GM23338 (cell line): Measurements from ENCODE around the gene TAT. TPM values are rescaled to one million over a fixed set of nuclear protein-coding genes. Genes with fewer than 3 reads are reported as not detected.

Experiments
- ATAC-seq: fragments of 200-7000 bp; cut with Tn5 transposase; 3 replicates; pipeline ENCODE4 v1.9.1; 2020
- DNase-seq: peaks from one replicate; pipeline ENCODE4 v3.0.0-alpha.2; 2015; ENCODE audit warnings: low spot score
- H2AFZ ChIP-seq: fragments of 200-600 bp; sonication (generic); 2 replicates; pipeline ENCODE4 v1.8.0; 2016; ENCODE audit warnings: antibody characterized with exemption, mild to moderate bottlenecking, moderate library complexity
- H3F3A ChIP-seq: fragments of 200-600 bp; sonication (generic); replicated peaks from 2 replicates; pipeline ENCODE4 v1.8.0; 2017; ENCODE audit warnings: antibody characterized with exemption, mixed run types, low read depth
- H3K27ac ChIP-seq: fragments of 200-600 bp; sonication (generic); 2 replicates; pipeline ENCODE4 v1.6.1; 2016; ENCODE audit warnings: low read depth
- H3K27me3 ChIP-seq: fragments of 200-600 bp; sonication (generic); 2 replicates; pipeline ENCODE4 v1.8.0; 2016; ENCODE audit warnings: mild to moderate bottlenecking, mixed run types, moderate library complexity; ENCODE audit not compliant: insufficient read depth
- H3K36me3 ChIP-seq: fragments of 200-600 bp; sonication (generic); 2 replicates; pipeline ENCODE4 v1.8.0; 2016; ENCODE audit warnings: mild to moderate bottlenecking; ENCODE audit not compliant: insufficient read depth
- H3K4me1 ChIP-seq: fragments of 200-600 bp; sonication (generic); 2 replicates; pipeline ENCODE4 v1.8.0; 2016; ENCODE audit warnings: mild to moderate bottlenecking, moderate library complexity; ENCODE audit not compliant: insufficient read depth
- H3K4me2 ChIP-seq: fragments of 200-600 bp; sonication (generic); 2 replicates; pipeline ENCODE4 v1.7.1; 2017; ENCODE audit warnings: mixed run types
- H3K4me3 ChIP-seq: fragments of 200-600 bp; sonication (generic); 2 replicates; pipeline ENCODE4 v1.6.1; 2016; ENCODE audit warnings: mixed run types
- H3K79me2 ChIP-seq: fragments of 200-600 bp; sonication (generic); replicated peaks from 2 replicates; pipeline ENCODE4 v1.8.0; 2017; ENCODE audit warnings: mild to moderate bottlenecking; ENCODE audit not compliant: insufficient read depth
- H3K9me2 ChIP-seq: fragments of 200-600 bp; sonication (generic); 2 replicates; pipeline ENCODE4 v1.8.0; 2017; ENCODE audit not compliant: insufficient read depth
- H4K20me1 ChIP-seq: fragments of 200-600 bp; sonication (generic); replicated peaks from 2 replicates; pipeline ENCODE4 v1.8.0; 2017; ENCODE audit warnings: mild to moderate bottlenecking; ENCODE audit not compliant: insufficient read depth
- H3K27ac Mint-ChIP-seq: 2 replicates; pipeline ENCODE4 v1.8.0; 2020; ENCODE audit warnings: inconsistent platforms, mild to moderate bottlenecking, moderate library complexity, mixed read lengths
- H3K27me3 Mint-ChIP-seq: 3 replicates; pipeline ENCODE4 v1.8.0; 2022; ENCODE audit warnings: low read depth, mild to moderate bottlenecking, moderate library complexity, mixed read lengths, inconsistent platforms; ENCODE audit not compliant: insufficient read depth, poor library complexity
- H3K36me3 Mint-ChIP-seq: 3 replicates; pipeline ENCODE4 v1.8.0; 2021; ENCODE audit warnings: low read depth, mild to moderate bottlenecking, inconsistent platforms, moderate library complexity, mixed read lengths
- H3K4me1 Mint-ChIP-seq: 3 replicates; pipeline ENCODE4 v1.8.0; 2020; ENCODE audit warnings: mild to moderate bottlenecking, inconsistent platforms, mixed read lengths
- H3K4me3 Mint-ChIP-seq: 3 replicates; pipeline ENCODE4 v1.8.0; 2021; ENCODE audit warnings: moderate library complexity, mild to moderate bottlenecking, inconsistent platforms, mixed read lengths
- H3K9me3 Mint-ChIP-seq: 3 replicates; pipeline ENCODE4 v1.8.0; 2020; ENCODE audit warnings: moderate library complexity, mild to moderate bottlenecking, inconsistent platforms, mixed read lengths
- CREB1 ChIP-seq: fragments of 250-450 bp; sonication (Bioruptor Pico); IDR thresholded peaks from 2 replicates; pipeline ENCODE4 v1.5.0; 2020; ENCODE audit warnings: low read depth, mild to moderate bottlenecking, moderate library complexity
- EZH2 ChIP-seq: fragments of 200-600 bp; sonication (generic); IDR thresholded peaks from one replicate; pipeline ENCODE4 v1.8.0; 2017; ENCODE audit warnings: antibody characterized with exemption, mild to moderate bottlenecking, low read depth; ENCODE audit not compliant: unreplicated experiment
- JUNB ChIP-seq: IDR thresholded peaks from one replicate; pipeline ENCODE4 v1.6.1; 2016; ENCODE audit warnings: antibody characterized with exemption; ENCODE audit not compliant: unreplicated experiment
- NANOG ChIP-seq: IDR thresholded peaks from 2 replicates; pipeline ENCODE4 v1.6.1; 2016; ENCODE audit warnings: antibody characterized with exemption, borderline replicate concordance
- POLR2AphosphoS5 ChIP-seq: IDR thresholded peaks from 2 replicates; pipeline ENCODE4 v1.6.1; 2016; ENCODE audit warnings: antibody characterized with exemption, low read depth
- STAT1 ChIP-seq: IDR thresholded peaks from one replicate; pipeline ENCODE4 v1.6.1; 2016; ENCODE audit warnings: antibody characterized with exemption; ENCODE audit not compliant: unreplicated experiment
- polyA plus RNA-seq: library from polyadenylated mRNA; unstranded; fragments of >200 nt; fragmentation: Nextera tagmentation; extraction: Ambion mirVana; gene quantifications from 2 replicates; pipeline ENCODE4 v1.2.1, GENCODE V29; 2016
- total RNA-seq: library from RNA; depleted of rRNA; stranded (reverse); fragments of >200 nt; shearing (Covaris generic); gene quantifications from 2 replicates; pipeline ENCODE4 v1.2.3, GENCODE V29; 2014
- TF ChIP-seq, protein P1 (sequence below): fragments of 250-450 bp; sonication (Bioruptor Pico); IDR thresholded peaks from 2 replicates; pipeline ENCODE4 v1.5.0; 2020; ENCODE audit warnings: mild to moderate bottlenecking, moderate library complexity
- TF ChIP-seq, protein P2 (sequence below): IDR thresholded peaks from 2 replicates; pipeline ENCODE4 v1.6.1; 2016; ENCODE audit warnings: antibody characterized with exemption

The TAT gene
- total and polyA plus RNA-seq, 2 experiments from 2014 or later, result 0.05 TPM; not detected in 1

DNA sequence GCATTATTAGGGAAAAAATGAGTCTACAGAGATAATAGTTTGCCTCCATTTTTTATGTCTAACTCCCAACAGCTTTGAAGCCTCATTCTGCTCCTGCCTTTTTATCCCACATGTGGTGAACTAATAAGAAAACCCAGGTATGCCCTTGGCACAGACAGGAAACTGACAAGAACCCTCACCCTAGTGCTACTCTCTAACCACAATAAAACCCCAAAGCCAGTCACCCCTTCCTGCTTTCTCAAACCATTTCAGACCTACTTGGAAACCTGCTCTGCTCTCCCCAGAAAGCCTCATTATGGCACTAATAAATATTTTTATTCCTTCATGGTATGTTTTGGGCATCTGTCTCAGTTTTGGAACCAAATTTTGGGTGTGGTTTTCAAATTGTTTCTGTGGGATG is 45.2 kb upstream of the TAT start:
- no peak overlapping the region for H3K27ac ChIP-seq
- H3K4me1 ChIP-seq, result 0 out of 2 replicates have a peak, but pooled peaks cover under 1% of the 10 kb centered on the region
- Mint-ChIP-seq H3K27me3 (peaks cover 4% of the 10 kb centered on the region), H3K9me3 (peaks cover 7% of the 10 kb centered on the region; the same call in 2 of the 3 replicates), H3K36me3 (no peaks in the 10 kb centered on the region), H3K27ac (no peak overlapping the region), H3K4me1 (no peaks in the 10 kb centered on the region; the same call in 2 of the 3 replicates), H3K4me3 (no peak overlapping the region)
- ATAC-seq (no peak), DNase-seq (no peak)
- peaks cover under 1% of the 10 kb centered on the region; the same call in 1 of the 2 replicates for H3K79me2 ChIP-seq
- H3K4me3 ChIP-seq, result no peak overlapping the region
- H4K20me1 ChIP-seq, result no peaks in the 10 kb centered on the region
- H3F3A ChIP-seq, result no peaks in the 10 kb centered on the region
- TF ChIP-seq NANOG (no peak), CREB1 (no peak), STAT1 (no peak), EZH2 (no peak), POLR2AphosphoS5 (no peak)
- TF ChIP-seq, protein P1, sequence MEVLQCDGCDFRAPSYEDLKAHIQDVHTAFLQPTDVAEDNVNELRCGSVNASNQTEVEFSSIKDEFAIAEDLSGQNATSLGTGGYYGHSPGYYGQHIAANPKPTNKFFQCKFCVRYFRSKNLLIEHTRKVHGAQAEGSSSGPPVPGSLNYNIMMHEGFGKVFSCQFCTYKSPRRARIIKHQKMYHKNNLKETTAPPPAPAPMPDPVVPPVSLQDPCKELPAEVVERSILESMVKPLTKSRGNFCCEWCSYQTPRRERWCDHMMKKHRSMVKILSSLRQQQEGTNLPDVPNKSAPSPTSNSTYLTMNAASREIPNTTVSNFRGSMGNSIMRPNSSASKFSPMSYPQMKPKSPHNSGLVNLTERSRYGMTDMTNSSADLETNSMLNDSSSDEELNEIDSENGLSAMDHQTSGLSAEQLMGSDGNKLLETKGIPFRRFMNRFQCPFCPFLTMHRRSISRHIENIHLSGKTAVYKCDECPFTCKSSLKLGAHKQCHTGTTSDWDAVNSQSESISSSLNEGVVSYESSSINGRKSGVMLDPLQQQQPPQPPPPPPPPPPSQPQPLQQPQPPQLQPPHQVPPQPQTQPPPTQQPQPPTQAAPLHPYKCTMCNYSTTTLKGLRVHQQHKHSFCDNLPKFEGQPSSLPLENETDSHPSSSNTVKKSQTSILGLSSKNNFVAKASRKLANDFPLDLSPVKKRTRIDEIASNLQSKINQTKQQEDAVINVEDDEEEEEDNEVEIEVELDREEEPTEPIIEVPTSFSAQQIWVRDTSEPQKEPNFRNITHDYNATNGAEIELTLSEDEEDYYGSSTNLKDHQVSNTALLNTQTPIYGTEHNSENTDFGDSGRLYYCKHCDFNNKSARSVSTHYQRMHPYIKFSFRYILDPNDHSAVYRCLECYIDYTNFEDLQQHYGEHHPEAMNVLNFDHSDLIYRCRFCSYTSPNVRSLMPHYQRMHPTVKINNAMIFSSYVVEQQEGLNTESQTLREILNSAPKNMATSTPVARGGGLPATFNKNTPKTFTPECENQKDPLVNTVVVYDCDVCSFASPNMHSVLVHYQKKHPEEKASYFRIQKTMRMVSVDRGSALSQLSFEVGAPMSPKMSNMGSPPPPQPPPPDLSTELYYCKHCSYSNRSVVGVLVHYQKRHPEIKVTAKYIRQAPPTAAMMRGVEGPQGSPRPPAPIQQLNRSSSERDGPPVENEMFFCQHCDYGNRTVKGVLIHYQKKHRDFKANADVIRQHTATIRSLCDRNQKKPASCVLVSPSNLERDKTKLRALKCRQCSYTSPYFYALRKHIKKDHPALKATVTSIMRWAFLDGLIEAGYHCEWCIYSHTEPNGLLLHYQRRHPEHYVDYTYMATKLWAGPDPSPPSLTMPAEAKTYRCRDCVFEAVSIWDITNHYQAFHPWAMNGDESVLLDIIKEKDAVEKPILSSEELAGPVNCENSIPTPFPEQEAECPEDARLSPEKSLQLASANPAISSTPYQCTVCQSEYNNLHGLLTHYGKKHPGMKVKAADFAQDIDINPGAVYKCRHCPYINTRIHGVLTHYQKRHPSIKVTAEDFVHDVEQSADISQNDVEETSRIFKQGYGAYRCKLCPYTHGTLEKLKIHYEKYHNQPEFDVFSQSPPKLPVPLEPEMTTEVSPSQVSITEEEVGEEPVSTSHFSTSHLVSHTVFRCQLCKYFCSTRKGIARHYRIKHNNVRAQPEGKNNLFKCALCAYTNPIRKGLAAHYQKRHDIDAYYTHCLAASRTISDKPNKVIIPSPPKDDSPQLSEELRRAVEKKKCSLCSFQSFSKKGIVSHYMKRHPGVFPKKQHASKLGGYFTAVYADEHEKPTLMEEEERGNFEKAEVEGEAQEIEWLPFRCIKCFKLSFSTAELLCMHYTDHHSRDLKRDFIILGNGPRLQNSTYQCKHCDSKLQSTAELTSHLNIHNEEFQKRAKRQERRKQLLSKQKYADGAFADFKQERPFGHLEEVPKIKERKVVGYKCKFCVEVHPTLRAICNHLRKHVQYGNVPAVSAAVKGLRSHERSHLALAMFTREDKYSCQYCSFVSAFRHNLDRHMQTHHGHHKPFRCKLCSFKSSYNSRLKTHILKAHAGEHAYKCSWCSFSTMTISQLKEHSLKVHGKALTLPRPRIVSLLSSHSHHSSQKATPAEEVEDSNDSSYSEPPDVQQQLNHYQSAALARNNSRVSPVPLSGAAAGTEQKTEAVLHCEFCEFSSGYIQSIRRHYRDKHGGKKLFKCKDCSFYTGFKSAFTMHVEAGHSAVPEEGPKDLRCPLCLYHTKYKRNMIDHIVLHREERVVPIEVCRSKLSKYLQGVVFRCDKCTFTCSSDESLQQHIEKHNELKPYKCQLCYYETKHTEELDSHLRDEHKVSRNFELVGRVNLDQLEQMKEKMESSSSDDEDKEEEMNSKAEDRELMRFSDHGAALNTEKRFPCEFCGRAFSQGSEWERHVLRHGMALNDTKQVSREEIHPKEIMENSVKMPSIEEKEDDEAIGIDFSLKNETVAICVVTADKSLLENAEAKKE (CRISPR knock-in tag), result no peak
- H2AFZ ChIP-seq, result no peak overlapping the region
- H3K27me3 ChIP-seq, result no peaks in the 10 kb centered on the region
- no peak overlapping the region for H3K4me2 ChIP-seq
- 0 out of 2 replicates have a peak, but pooled peaks cover 7% of the 10 kb centered on the region for H3K9me2 ChIP-seq
- H3K36me3 ChIP-seq, result 0 out of 2 replicates have a peak, but pooled peaks cover 3% of the 10 kb centered on the region

DNA sequence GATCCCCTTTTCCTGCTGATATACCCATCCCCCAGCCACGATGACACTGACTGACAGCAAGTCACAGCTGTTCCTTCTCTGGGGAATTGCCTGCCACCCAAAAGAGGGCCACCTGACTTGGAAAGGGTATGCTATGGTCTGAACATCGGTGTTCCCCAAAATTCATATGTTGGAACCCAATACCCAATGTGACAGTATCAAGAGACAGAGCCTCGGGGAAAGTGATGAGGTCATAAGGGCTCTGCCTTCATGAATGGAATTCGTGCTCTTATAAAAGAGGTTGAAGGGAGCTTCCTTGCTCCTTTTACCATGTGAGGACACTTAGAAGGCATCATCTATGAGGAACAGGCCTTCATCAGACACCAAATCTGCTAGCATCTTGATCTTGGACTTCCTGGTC is 41.5 kb upstream of the TAT start:
- no peak for DNase-seq
- Mint-ChIP-seq H3K27me3 (peaks cover 3% of the 10 kb centered on the region), H3K4me1 (no peaks in the 10 kb centered on the region), H3K4me3 (no peak overlapping the region), H3K27ac (no peak overlapping the region), H3K36me3 (no peaks in the 10 kb centered on the region), H3K9me3 (peaks cover 7% of the 10 kb centered on the region; the same call in 2 of the 3 replicates)
- no peaks in the 10 kb centered on the region for H3K4me1 ChIP-seq
- H3K4me2 ChIP-seq, result no peak overlapping the region
- no peaks in the 10 kb centered on the region for H3K79me2 ChIP-seq
- H2AFZ ChIP-seq, result no peak overlapping the region
- 0 out of 2 replicates have a peak, but pooled peaks cover 3% of the 10 kb centered on the region for H3K36me3 ChIP-seq
- H3K4me3 ChIP-seq, result no peak overlapping the region
- no peak for ATAC-seq
- H3F3A ChIP-seq, result no peaks in the 10 kb centered on the region
- H3K9me2 ChIP-seq, result 0 out of 2 replicates have a peak, but pooled peaks cover 2% of the 10 kb centered on the region
- H4K20me1 ChIP-seq, result no peaks in the 10 kb centered on the region
- H3K27me3 ChIP-seq, result no peaks in the 10 kb centered on the region
- no peak overlapping the region for H3K27ac ChIP-seq
- TF ChIP-seq NANOG, result no peak
- no peak for TF ChIP-seq CREB1
- no peak for TF ChIP-seq EZH2
- no peak for TF ChIP-seq JUNB
- TF ChIP-seq, protein P2, sequence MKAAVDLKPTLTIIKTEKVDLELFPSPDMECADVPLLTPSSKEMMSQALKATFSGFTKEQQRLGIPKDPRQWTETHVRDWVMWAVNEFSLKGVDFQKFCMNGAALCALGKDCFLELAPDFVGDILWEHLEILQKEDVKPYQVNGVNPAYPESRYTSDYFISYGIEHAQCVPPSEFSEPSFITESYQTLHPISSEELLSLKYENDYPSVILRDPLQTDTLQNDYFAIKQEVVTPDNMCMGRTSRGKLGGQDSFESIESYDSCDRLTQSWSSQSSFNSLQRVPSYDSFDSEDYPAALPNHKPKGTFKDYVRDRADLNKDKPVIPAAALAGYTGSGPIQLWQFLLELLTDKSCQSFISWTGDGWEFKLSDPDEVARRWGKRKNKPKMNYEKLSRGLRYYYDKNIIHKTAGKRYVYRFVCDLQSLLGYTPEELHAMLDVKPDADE, result no peak
